BJ (cell line): ENCODE data around the gene CDK12. TPM values are rescaled to one million over a fixed set of nuclear protein-coding genes. Genes with fewer than 3 reads are reported as not detected.
A peak's percentile ranks its signal among the peaks of the same experiment; 100 is the strongest.
"Not testable (repeated sequence)": the region's sequence is repeated elsewhere in the genome, so short reads cannot be mapped to it uniquely, and the experiment has no call there.

Experiments used
- CTCF ChIA-PET: fragments of 350-600 bp; formaldehyde crosslinking; extraction: SDS; loops from one replicate; lab custom pipeline; 2021; ENCODE audit warnings: antibody characterized with exemption, inconsistent platforms; lab: Yijun Ruan, JAX
- POLR2A ChIA-PET: fragments of 300-600 bp; sonication (Branson Sonifier 250); formaldehyde crosslinking; extraction: SDS; loops from one replicate; lab custom pipeline; 2021; ENCODE audit warnings: antibody characterized with exemption; lab: Charles Lee
- DNase-seq: peaks from one replicate; pipeline ENCODE4 v3.0.0-alpha.2; 2011; ENCODE audit warnings: low read depth
- H3K27me3 ChIP-seq: 2 replicates; pipeline ENCODE4 v1.6.0; 2011; ENCODE audit warnings: low read length; ENCODE audit not compliant: control insufficient read depth, insufficient read depth
- H3K36me3 ChIP-seq: 2 replicates; pipeline ENCODE4 v1.5.1; 2011; ENCODE audit warnings: low read length; ENCODE audit not compliant: control insufficient read depth, insufficient read depth
- H3K4me3 ChIP-seq: 2 replicates; pipeline ENCODE4 v1.5.1; 2011; ENCODE audit warnings: low read depth, mild to moderate bottlenecking, control low read depth, low read length
- CTCF ChIP-seq: IDR thresholded peaks from 2 replicates; pipeline ENCODE4 v1.5.1; 2011; ENCODE audit warnings: low read depth, mild to moderate bottlenecking, control low read depth, inconsistent platforms, low read length, moderate library complexity; ENCODE audit not compliant: insufficient read depth
- polyA plus RNA-seq: library from polyadenylated mRNA; depleted of rRNA; stranded (reverse); fragments of >200 nt; gene quantifications from 2 replicates; pipeline ENCODE4 v1.2.3, GENCODE V29; 2011

The CDK12 gene
- polyA plus RNA-seq, 1 experiment, result 16.6 TPM

DNA sequence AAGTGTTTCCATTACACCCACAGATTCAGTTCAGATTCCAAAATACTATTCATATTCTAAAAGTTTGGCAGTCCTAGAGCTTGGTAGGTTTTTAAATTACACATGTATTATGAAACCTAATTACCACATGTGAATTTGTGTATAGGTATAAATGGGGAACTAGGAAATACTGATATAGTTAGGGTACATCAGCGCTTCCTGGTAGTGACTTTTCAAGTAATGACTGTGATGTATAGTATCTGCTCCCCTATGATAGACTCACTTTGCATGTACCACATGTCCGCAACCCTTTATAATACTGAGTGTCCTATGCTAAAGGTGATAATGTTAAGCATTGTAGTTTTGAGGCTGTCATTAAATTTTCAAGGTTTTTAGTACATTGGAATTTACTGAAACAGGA, 22.9 kb downstream of the CDK12 start:
- Histone ChIP-seq H3K27me3 (no peaks in the 10 kb centered on the region), H3K4me3 (no peak overlapping the region), H3K36me3 (peaks cover 1% of the 10 kb centered on the region; the same call in 1 of the 2 replicates)
- ChIA-PET CTCF (no interaction called here), POLR2A (no interaction called here)
- no peak for DNase-seq
- no peak for TF ChIP-seq CTCF

- no peak for TF ChIP-seq CTCF
- no peak overlapping the region for H3K4me3 ChIP-seq
- ChIA-PET POLR2A (interaction anchor here (0.6 kb wide), 1 partner anchor 30 kb away, joined by 4 read pairs; no protein-coding TSS in a partner anchor), CTCF (interaction anchor here (0.7 to 1.4 kb wide), 4 partner anchors 10 to 435 kb away, joined by 3 to 5 read pairs (median 4); no protein-coding TSS in a partner anchor)
- H3K36me3 ChIP-seq, result peaks cover 1% of the 10 kb centered on the region; the same call in 1 of the 2 replicates
- DNase-seq, result peak; percentile 94
- H3K27me3 ChIP-seq, result no peaks in the 10 kb centered on the region
Measured at GRCh38 chr17:39485555-39485954, 24.3 kb downstream of the CDK12 start.

DNA sequence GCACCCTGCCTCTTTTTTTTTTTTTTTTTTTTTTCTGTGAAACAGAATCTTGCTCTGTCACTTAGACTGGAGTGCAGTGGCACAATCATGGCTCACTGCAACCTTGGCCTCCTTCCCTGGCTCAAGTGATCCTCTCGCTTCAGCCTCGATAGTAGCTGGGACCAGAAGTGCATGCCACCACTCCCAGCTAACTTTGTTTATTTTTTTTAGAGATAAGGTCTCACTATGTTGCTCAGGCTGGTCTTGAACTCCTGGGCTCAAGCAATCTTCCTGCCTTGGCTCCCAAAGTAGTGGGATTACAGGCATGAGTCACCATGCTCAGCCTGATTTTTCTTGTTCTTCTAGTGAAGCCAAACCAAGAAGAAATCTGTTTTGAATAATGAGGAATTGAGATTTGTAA, 25.0 kb downstream of the CDK12 start:
- Histone ChIP-seq H3K36me3 (peaks cover 1% of the 10 kb centered on the region; the same call in 1 of the 2 replicates), H3K4me3 (no peak overlapping the region), H3K27me3 (no peaks in the 10 kb centered on the region)
- peak; percentile 46 for DNase-seq
- ChIA-PET CTCF (interaction anchor here (1.4 kb wide), 1 partner anchor 11 kb away, joined by 5 read pairs; no protein-coding TSS in a partner anchor), POLR2A (interaction anchor here (0.7 kb wide), 1 partner anchor 321 kb away, joined by 9 read pairs; no protein-coding TSS in a partner anchor)
- TF ChIP-seq CTCF, result no peak

DNA sequence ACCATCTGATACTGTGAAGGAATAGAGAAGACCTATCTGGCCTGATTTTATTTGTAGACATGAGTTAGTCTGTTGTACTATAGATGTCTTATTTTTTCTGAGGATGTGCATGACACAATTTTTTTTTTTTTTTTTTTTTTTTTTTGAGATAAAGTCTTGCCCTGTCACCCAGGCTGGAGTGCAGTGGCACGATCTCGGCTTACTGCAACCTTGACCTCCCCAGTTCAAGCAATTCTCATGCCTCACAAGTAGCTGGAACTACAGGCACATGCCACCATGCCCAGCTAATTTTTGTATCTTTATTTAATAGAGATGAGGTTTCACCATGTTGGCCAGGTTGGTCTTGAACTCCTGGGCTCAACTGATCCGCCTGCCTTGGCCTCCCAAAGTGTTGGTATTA, 26.2 kb downstream of the CDK12 start:
- DNase-seq, H3K36me3 ChIP-seq, H3K27me3 ChIP-seq, POLR2A ChIA-PET, H3K4me3 ChIP-seq: not testable (repeated sequence)
- CTCF ChIA-PET, result interaction anchor here (0.7 to 1.8 kb wide), 4 partner anchors 12 to 73 kb away, joined by 3 to 5 read pairs (median 4); no protein-coding TSS in a partner anchor

DNA sequence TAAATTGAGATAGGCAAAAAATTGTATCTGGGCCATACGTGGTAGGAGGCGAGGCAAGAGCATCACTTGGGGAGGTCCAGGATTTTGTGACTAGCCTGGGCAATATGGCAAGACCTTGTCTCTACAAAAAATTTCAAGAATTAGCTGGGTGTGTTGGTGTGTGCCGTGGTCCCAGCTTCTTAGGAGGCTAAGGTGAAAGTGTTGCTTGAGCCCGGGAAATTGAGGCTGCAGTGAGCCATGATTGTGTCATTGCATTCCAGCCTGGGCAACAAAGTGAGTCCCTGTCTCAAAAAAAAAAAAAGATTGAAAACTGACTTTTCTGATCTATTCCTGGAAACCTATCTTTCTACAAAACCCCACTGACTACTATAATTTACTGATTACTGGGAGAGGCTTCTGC, 26.7 kb downstream of the CDK12 start:
- Histone ChIP-seq H3K4me3 (no peak overlapping the region), H3K36me3 (no peaks in the 10 kb centered on the region; the same call in 1 of the 2 replicates), H3K27me3 (no peaks in the 10 kb centered on the region)
- no peak for DNase-seq
- no peak for TF ChIP-seq CTCF
- CTCF ChIA-PET, result interaction anchor here (1.0 to 1.8 kb wide), 3 partner anchors 12 to 60 kb away, joined by 3 to 5 read pairs (median 4); no protein-coding TSS in a partner anchor
- POLR2A ChIA-PET, result no interaction called here

DNA sequence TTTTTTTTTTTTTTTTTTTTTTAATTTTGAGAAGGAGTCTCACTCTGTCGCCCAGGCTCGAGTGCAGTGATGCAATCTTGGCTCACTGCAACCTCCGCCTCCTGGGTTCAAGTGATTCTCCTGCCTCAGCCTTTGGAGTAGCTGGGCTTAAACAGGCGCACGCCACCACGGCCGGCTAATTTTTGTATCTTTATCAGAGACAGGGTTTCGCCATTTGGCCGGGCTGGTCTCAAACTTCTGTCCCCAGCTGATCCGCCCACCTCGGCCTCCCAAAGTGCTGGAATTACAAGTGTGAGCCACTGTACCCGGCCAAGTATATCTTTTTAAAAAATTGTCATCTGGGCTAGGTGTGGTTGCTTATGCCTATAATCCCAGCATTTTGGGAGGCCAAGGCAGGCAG, 35.6 kb downstream of the CDK12 start:
- H3K4me3 ChIP-seq, POLR2A ChIA-PET, CTCF ChIA-PET, H3K27me3 ChIP-seq, DNase-seq: not testable (repeated sequence)
- peaks cover 12% of the 10 kb centered on the region for H3K36me3 ChIP-seq
